Measurements from ENCODE around the gene GALNTL6. TPM values are rescaled to one million over a fixed set of nuclear protein-coding genes. Genes with fewer than 3 reads are reported as not detected.
A peak's percentile ranks its signal among the peaks of the same experiment; 100 is the strongest.

Gene GALNTL6
- total and polyA plus RNA-seq, 9 of the 15 experiments (the other 6 are each of a cell fraction or from before 2014, with no cell fraction given) = 0.18 to 0.50 (median 0.29) TPM

- DNase-seq (ENCODE audit: extremely low read depth in 1 of 4, low spot score in 3 of 4) = no peak
- POLR2A ChIA-PET = interaction anchor here (0.6 kb wide), 1 partner anchor 22 kb away, joined by 3 read pairs; no protein-coding TSS in a partner anchor
- no peak overlapping the region for H2AFZ ChIP-seq (ENCODE audit: low read depth, low read length)
- H3K4me3 ChIP-seq = no peak overlapping the region
- CTCF ChIA-PET (ENCODE audit: low intra/inter-chr PET ratio) = no interaction called here
- H3K9me3 ChIP-seq (replicated peaks; ENCODE audit: control insufficient read depth, insufficient read depth, low read depth, low read length) = no peaks in the 10 kb centered on the region; the same call in 1 of the 2 replicates
- WGBS (ENCODE audit: insufficient coverage, low coverage, missing lambda C conversion rate) = 0% methylated on average over 2 of the region's 2 CpGs
- no peaks in the 10 kb centered on the region for H3K36me3 ChIP-seq (ENCODE audit: control insufficient read depth, insufficient read depth, low read length)
- no peak for ATAC-seq
- intact Hi-C loops (cut with micrococcal nuclease) (loop anchor here (10.0 kb wide), 2 partner anchors 356 to 516 kb away; no protein-coding TSS in a partner anchor), in situ Hi-C loops (cut with MboI) (no loop called here)
- no peak overlapping the region for H3K27ac ChIP-seq (ENCODE audit: extremely low read depth, low read depth, low read length)
- no peak overlapping the region for H3K4me2 ChIP-seq (ENCODE audit: insufficient read depth, low read length)
- no peaks in the 10 kb centered on the region for H3K27me3 ChIP-seq (ENCODE audit: control insufficient read depth in 2 of 2, insufficient read depth in 2 of 2, low read length in 2 of 2)
- H4K20me1 ChIP-seq (replicated peaks; ENCODE audit: control insufficient read depth, insufficient read depth, low read length) = no peaks in the 10 kb centered on the region
- no peak overlapping the region for H3K9ac ChIP-seq (ENCODE audit: insufficient read depth in 1 of 2, low read depth in 2 of 2, low read length in 2 of 2)
- H3K4me1 ChIP-seq (replicated peaks in 1 of 2; ENCODE audit: control insufficient read depth in 2 of 2, insufficient read depth in 2 of 2, low read length in 2 of 2) = no peaks in the 10 kb centered on the region
- FAIRE-seq = no peak
- no peaks in the 10 kb centered on the region for H3K9me1 ChIP-seq (ENCODE audit: control insufficient read depth, insufficient read depth, low read length)
- no peaks in the 10 kb centered on the region for H3K79me2 ChIP-seq (ENCODE audit: control insufficient read depth, insufficient read depth, low read length)
- no TSS peak for BruUV-seq (replicated peaks)
- TF ChIP-seq TAF15 (IDR thresholded peaks at IDR 0.05; ENCODE audit: low read depth, low read length) (no peak), ERF (CRISPR knock-in tag; IDR thresholded peaks at IDR 0.05) (no peak), SETDB1 (IDR thresholded peaks at IDR 0.05; ENCODE audit: low read length) (no peak), ZNF57 (CRISPR knock-in tag; IDR thresholded peaks at IDR 0.05) (no peak), ATF6 (CRISPR knock-in tag; IDR thresholded peaks at IDR 0.05) (no peak), TCF3 (CRISPR knock-in tag; IDR thresholded peaks at IDR 0.05) (peak; percentile 66), ZNF586 (CRISPR knock-in tag; conservative IDR thresholded peaks at IDR 0.05) (no peak), ZNF431 (CRISPR knock-in tag; IDR thresholded peaks at IDR 0.05) (no peak), CHD2 (IDR thresholded peaks at IDR 0.05; ENCODE audit: low read depth, low read length) (no peak), NCOR1 (IDR thresholded peaks at IDR 0.05) (peak; percentile 22), NFATC3 (IDR thresholded peaks at IDR 0.05) (no peak), ZNF124 (CRISPR knock-in tag; IDR thresholded peaks at IDR 0.05) (no peak), MCM7 (IDR thresholded peaks at IDR 0.05) (no peak), SNIP1 (IDR thresholded peaks at IDR 0.05; ENCODE audit: low read depth) (no peak), SOX6 (IDR thresholded peaks at IDR 0.05) (no peak), ZNF174 (CRISPR knock-in tag; IDR thresholded peaks at IDR 0.05) (no peak), BRF1 (IDR thresholded peaks at IDR 0.05; ENCODE audit: borderline replicate concordance, extremely low read depth, insufficient read length) (no peak), ARID2 (IDR thresholded peaks at IDR 0.05) (no peak), MCM2 (IDR thresholded peaks at IDR 0.05; ENCODE audit: low read depth) (no peak), SRSF9 (IDR thresholded peaks at IDR 0.05; ENCODE audit: borderline replicate concordance, low read depth, low read length) (no peak), HNRNPUL1 (IDR thresholded peaks at IDR 0.05; ENCODE audit: low read length) (no peak), NFIX (CRISPR knock-in tag; IDR thresholded peaks at IDR 0.05; ENCODE audit: low read depth) (no peak)
- TF ChIP-seq, protein P1, sequence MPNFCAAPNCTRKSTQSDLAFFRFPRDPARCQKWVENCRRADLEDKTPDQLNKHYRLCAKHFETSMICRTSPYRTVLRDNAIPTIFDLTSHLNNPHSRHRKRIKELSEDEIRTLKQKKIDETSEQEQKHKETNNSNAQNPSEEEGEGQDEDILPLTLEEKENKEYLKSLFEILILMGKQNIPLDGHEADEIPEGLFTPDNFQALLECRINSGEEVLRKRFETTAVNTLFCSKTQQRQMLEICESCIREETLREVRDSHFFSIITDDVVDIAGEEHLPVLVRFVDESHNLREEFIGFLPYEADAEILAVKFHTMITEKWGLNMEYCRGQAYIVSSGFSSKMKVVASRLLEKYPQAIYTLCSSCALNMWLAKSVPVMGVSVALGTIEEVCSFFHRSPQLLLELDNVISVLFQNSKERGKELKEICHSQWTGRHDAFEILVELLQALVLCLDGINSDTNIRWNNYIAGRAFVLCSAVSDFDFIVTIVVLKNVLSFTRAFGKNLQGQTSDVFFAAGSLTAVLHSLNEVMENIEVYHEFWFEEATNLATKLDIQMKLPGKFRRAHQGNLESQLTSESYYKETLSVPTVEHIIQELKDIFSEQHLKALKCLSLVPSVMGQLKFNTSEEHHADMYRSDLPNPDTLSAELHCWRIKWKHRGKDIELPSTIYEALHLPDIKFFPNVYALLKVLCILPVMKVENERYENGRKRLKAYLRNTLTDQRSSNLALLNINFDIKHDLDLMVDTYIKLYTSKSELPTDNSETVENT (CRISPR knock-in tag; IDR thresholded peaks at IDR 0.05) = no peak
Observed at GRCh38 chr4:172898715-172899114, 1085.5 kb downstream of the GALNTL6 start.

Measured in K562 (cell line).